Activated CD4-positive, alpha-beta T cell treated with anti-CD3 and anti-CD28 coated beads, Interleukin-2, amount 50 U/mL, for 16 hours (primary cell): ENCODE results near the gene ANKH.
A peak's percentile ranks its signal among the peaks of the same experiment; 100 is the strongest.
"Not testable (repeated sequence)": the region's sequence is repeated elsewhere in the genome, so short reads cannot be mapped to it uniquely, and the experiment has no call there.

Source experiments
- DNase-seq: peaks from one replicate; pipeline ENCODE4 v3.0.0-alpha.2; 2020

Gene ANKH

GRCh38 chr5:14882658-14883580 is 11.3 kb upstream of the ANKH start:
- DNase-seq, result no peak

- no peak for DNase-seq
These were observed 10.2 kb upstream of the ANKH start for GRCh38 chr5:14881826-14882225.

- no peak for DNase-seq
These were observed 9.1 kb upstream of the ANKH start for GRCh38 chr5:14880688-14881087.

GRCh38 chr5:14879937-14880589 is 8.5 kb upstream of the ANKH start:
- no peak for DNase-seq

- DNase-seq, result no peak
These were observed 7.8 kb upstream of the ANKH start for GRCh38 chr5:14879393-14879792.

GRCh38 chr5:14878192-14878591 is 6.6 kb upstream of the ANKH start:
- not testable (repeated sequence) for DNase-seq

GRCh38 chr5:14876095-14876494 is 4.5 kb upstream of the ANKH start:
- no peak for DNase-seq

- DNase-seq, result no peak
These were observed 2.2 kb upstream of the ANKH start for GRCh38 chr5:14873790-14874189.

GRCh38 chr5:14873093-14873492 is 1.5 kb upstream of the ANKH start:
- DNase-seq, result no peak

- DNase-seq, result peak; percentile 65
These were observed 752 bp upstream of the ANKH start for GRCh38 chr5:14872070-14872989.

- DNase-seq, result peak; percentile 34
These were observed 1.0 kb downstream of the ANKH start for GRCh38 chr5:14870337-14871213.

- DNase-seq, result peak; percentile 76
These were observed 1.9 kb downstream of the ANKH start for GRCh38 chr5:14869668-14870164.

- no peak for DNase-seq
These were observed 2.3 kb downstream of the ANKH start for GRCh38 chr5:14869233-14869632.

- no peak for DNase-seq
These were observed 2.8 kb downstream of the ANKH start for GRCh38 chr5:14868771-14869170.

- no peak for DNase-seq
These were observed 7.3 kb downstream of the ANKH start for GRCh38 chr5:14864181-14864812.

GRCh38 chr5:14863105-14863504 is 8.5 kb downstream of the ANKH start:
- no peak for DNase-seq

GRCh38 chr5:14861123-14861765 is 10.3 kb downstream of the ANKH start:
- DNase-seq, result no peak

- DNase-seq, result no peak
These were observed 11.6 kb downstream of the ANKH start for GRCh38 chr5:14859980-14860379.

GRCh38 chr5:14859150-14859549 is 12.4 kb downstream of the ANKH start:
- DNase-seq, result no peak

GRCh38 chr5:14855366-14855765 is 16.2 kb downstream of the ANKH start:
- DNase-seq, result no peak

- DNase-seq, result no peak
These were observed 16.8 kb downstream of the ANKH start for GRCh38 chr5:14854799-14855198.
